K562 (cell line): ENCODE results near the gene RFPL3.

ENCODE experiments used
- EZH2 ChIP-seq: IDR thresholded peaks from 2 replicates; pipeline ENCODE4 v1.6.1; 2012; ENCODE audit warnings: low read depth, mild to moderate bottlenecking, inconsistent platforms, low read length, borderline replicate concordance
- HNRNPL ChIP-seq: fragments of 200-400 bp; formaldehyde crosslinking; IDR thresholded peaks from 2 replicates; pipeline ENCODE4 v1.6.1; 2017; ENCODE audit warnings: low read depth, mild to moderate bottlenecking, low read length
- MTA2 ChIP-seq: fragments of 450-650 bp; IDR thresholded peaks from 2 replicates; pipeline ENCODE4 v1.6.1; 2016; ENCODE audit warnings: low read depth
- MYC ChIP-seq, 2 experiments: fragments of 250-450 bp in 1 of 2; sonication (Bioruptor Pico) in 1 of 2; IDR thresholded peaks; 2 replicates each; pipeline versions ENCODE4 v1.5.1 to v1.6.1; 2012 to 2021; ENCODE audit warnings: low read depth in 2 of 2, borderline replicate concordance in 1 of 2, improper control_type of control experiment in 1 of 2, low read length in 1 of 2, mild to moderate bottlenecking in 1 of 2, moderate library complexity in 1 of 2
- NCOA1 ChIP-seq: fragments of 450-650 bp; IDR thresholded peaks from 2 replicates; pipeline ENCODE4 v1.6.1; 2016; ENCODE audit warnings: low read depth
- POLR2AphosphoS5 ChIP-seq: IDR thresholded peaks from 2 replicates; pipeline ENCODE4 v1.6.1; 2011; ENCODE audit warnings: mild to moderate bottlenecking, low read depth, low read length, moderate library complexity; ENCODE audit not compliant: control insufficient read depth, insufficient read depth
- RB1 ChIP-seq: fragments of 450-650 bp; IDR thresholded peaks from 2 replicates; pipeline ENCODE4 v1.6.1; 2017; ENCODE audit warnings: low read depth, mild to moderate bottlenecking
- SLC30A9 ChIP-seq: fragments of 250-450 bp; sonication (Bioruptor Pico); IDR thresholded peaks from 2 replicates; pipeline ENCODE4 v1.8.0; 2022; ENCODE audit warnings: mild to moderate bottlenecking, moderate library complexity
- TCF7 ChIP-seq: sonication (generic); IDR thresholded peaks from 2 replicates; pipeline ENCODE4 v1.6.1; 2016; ENCODE audit warnings: antibody characterized with exemption, borderline replicate concordance
- ZEB2 ChIP-seq: fragments of 450-650 bp; IDR thresholded peaks from 2 replicates; pipeline ENCODE4 v1.6.1; 2016
- TF ChIP-seq, protein P1 (sequence below), 2 experiments: fragments of 450-650 bp; formaldehyde crosslinking in 1 of 2; IDR thresholded peaks; 2 replicates each; pipeline versions ENCODE4 v1.4.0 to v1.6.1; 2014 to 2020; ENCODE audit warnings: mild to moderate bottlenecking in 2 of 2, borderline replicate concordance in 1 of 2, low read depth in 1 of 2
- TF ChIP-seq, protein P2 (sequence below): sonication (generic); formaldehyde crosslinking; IDR thresholded peaks from 2 replicates; pipeline ENCODE4 v1.8.1; 2023; ENCODE audit warnings: mild to moderate bottlenecking, missing genetic modification reagents
- TF ChIP-seq, protein P3 (sequence below), 3 experiments: IDR thresholded peaks in 2 of 3; conservative IDR thresholded peaks in 1 of 3; 2 replicates each; pipeline ENCODE4 v1.5.1; 2011 to 2012; ENCODE audit warnings: low read length in 3 of 3, mild to moderate bottlenecking in 3 of 3, control low read depth in 2 of 3, improper control_type of control experiment in 1 of 3, inconsistent platforms in 1 of 3, low read depth in 1 of 3, mixed read lengths in 1 of 3, moderate library complexity in 1 of 3; ENCODE audit not compliant: insufficient read depth in 2 of 3
- TF ChIP-seq, protein P4 (sequence below): fragments of 250-450 bp; sonication (Bioruptor Pico); IDR thresholded peaks from 2 replicates; pipeline ENCODE4 v1.8.0; 2022; ENCODE audit warnings: moderate library complexity, mild to moderate bottlenecking, inconsistent platforms

DNA sequence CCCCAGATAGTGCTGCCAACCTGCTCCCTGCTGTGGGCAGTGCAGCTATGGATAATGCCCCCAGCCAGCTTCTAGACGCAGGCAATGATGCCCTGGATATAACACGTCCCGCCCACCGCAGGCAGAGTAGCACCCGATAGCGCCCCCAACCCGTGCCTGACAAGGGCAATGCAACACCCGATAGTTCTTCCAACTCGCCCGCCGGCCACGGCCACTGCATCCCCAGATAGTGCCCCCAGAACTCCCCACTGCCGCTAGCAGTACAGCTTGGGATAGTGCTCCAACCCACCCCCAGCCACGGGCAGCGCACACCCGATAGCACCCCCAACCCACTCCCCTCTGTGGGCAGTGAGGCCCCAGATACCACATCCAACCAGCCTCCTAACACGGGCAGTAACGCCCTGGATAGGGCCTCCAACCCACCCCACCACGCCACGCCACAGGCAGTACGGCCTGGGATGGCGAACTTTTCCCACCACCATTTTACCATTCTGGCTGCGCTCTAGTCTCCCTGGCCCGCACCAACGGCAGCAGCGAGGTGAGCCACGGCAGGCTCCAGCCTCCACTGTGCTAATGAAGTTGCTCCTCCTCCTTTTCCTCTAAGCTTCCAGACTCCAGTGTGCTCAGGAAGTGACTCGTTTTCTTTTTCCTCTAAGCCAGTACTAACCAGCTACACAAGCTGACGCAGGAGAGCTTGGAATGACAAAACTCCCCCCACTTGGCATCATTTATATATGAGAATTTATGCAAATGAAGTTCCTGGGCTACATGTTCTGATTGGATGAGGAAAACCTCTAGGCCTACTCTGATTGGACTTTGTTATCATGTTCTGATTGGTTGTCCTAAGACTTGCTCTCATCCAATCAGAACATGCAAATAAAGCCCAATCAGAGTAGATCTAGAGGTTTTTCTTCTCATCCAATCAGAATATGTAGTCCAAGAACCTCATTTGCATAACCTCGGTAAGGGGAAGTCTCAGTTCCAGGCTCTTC, 3.0 kb upstream of the RFPL3 start:
- TF ChIP-seq HNRNPL (no peak), RB1 (no peak), MTA2 (no peak), ZEB2 (no peak), POLR2AphosphoS5 (no peak), TCF7 (no peak), SLC30A9 (CRISPR knock-in tag) (no peak), MYC (IDR thresholded peaks at IDR 0.05; ENCODE audit: low read depth, low read length) (no peak), MYC (CRISPR knock-in tag; IDR thresholded peaks at IDR 0.05; ENCODE audit: borderline replicate concordance, low read depth) (no peak), NCOA1 (no peak), EZH2 (no peak)
- TF ChIP-seq, protein P1, sequence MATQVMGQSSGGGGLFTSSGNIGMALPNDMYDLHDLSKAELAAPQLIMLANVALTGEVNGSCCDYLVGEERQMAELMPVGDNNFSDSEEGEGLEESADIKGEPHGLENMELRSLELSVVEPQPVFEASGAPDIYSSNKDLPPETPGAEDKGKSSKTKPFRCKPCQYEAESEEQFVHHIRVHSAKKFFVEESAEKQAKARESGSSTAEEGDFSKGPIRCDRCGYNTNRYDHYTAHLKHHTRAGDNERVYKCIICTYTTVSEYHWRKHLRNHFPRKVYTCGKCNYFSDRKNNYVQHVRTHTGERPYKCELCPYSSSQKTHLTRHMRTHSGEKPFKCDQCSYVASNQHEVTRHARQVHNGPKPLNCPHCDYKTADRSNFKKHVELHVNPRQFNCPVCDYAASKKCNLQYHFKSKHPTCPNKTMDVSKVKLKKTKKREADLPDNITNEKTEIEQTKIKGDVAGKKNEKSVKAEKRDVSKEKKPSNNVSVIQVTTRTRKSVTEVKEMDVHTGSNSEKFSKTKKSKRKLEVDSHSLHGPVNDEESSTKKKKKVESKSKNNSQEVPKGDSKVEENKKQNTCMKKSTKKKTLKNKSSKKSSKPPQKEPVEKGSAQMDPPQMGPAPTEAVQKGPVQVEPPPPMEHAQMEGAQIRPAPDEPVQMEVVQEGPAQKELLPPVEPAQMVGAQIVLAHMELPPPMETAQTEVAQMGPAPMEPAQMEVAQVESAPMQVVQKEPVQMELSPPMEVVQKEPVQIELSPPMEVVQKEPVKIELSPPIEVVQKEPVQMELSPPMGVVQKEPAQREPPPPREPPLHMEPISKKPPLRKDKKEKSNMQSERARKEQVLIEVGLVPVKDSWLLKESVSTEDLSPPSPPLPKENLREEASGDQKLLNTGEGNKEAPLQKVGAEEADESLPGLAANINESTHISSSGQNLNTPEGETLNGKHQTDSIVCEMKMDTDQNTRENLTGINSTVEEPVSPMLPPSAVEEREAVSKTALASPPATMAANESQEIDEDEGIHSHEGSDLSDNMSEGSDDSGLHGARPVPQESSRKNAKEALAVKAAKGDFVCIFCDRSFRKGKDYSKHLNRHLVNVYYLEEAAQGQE (IDR thresholded peaks at IDR 0.05; ENCODE audit: borderline replicate concordance), result no peak
- TF ChIP-seq, protein P1 (CRISPR knock-in tag; IDR thresholded peaks at IDR 0.05; ENCODE audit: low read depth), result no peak
- TF ChIP-seq, protein P2, sequence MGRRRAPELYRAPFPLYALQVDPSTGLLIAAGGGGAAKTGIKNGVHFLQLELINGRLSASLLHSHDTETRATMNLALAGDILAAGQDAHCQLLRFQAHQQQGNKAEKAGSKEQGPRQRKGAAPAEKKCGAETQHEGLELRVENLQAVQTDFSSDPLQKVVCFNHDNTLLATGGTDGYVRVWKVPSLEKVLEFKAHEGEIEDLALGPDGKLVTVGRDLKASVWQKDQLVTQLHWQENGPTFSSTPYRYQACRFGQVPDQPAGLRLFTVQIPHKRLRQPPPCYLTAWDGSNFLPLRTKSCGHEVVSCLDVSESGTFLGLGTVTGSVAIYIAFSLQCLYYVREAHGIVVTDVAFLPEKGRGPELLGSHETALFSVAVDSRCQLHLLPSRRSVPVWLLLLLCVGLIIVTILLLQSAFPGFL, result no peak
- TF ChIP-seq, protein P3, sequence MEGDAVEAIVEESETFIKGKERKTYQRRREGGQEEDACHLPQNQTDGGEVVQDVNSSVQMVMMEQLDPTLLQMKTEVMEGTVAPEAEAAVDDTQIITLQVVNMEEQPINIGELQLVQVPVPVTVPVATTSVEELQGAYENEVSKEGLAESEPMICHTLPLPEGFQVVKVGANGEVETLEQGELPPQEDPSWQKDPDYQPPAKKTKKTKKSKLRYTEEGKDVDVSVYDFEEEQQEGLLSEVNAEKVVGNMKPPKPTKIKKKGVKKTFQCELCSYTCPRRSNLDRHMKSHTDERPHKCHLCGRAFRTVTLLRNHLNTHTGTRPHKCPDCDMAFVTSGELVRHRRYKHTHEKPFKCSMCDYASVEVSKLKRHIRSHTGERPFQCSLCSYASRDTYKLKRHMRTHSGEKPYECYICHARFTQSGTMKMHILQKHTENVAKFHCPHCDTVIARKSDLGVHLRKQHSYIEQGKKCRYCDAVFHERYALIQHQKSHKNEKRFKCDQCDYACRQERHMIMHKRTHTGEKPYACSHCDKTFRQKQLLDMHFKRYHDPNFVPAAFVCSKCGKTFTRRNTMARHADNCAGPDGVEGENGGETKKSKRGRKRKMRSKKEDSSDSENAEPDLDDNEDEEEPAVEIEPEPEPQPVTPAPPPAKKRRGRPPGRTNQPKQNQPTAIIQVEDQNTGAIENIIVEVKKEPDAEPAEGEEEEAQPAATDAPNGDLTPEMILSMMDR (IDR thresholded peaks at IDR 0.05 in 2 of 3, conservative IDR thresholded peaks at IDR 0.05 in 1 of 3; ENCODE audit: insufficient read depth in 2 of 3, low read depth in 1 of 3, low read length in 3 of 3), result no peak
- TF ChIP-seq, protein P4, sequence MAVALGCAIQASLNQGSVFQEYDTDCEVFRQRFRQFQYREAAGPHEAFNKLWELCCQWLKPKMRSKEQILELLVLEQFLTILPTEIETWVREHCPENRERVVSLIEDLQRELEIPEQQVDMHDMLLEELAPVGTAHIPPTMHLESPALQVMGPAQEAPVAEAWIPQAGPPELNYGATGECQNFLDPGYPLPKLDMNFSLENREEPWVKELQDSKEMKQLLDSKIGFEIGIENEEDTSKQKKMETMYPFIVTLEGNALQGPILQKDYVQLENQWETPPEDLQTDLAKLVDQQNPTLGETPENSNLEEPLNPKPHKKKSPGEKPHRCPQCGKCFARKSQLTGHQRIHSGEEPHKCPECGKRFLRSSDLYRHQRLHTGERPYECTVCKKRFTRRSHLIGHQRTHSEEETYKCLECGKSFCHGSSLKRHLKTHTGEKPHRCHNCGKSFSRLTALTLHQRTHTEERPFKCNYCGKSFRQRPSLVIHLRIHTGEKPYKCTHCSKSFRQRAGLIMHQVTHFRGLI (CRISPR knock-in tag), result no peak
